ENCODE measurements around the gene MAN2A1.

- TF ChIP-seq YY1 (IDR thresholded peaks at IDR 0.05; ENCODE audit: low read depth) (no peak), RAD21 (IDR thresholded peaks at IDR 0.05; ENCODE audit: low read depth) (no peak), NFIC (IDR thresholded peaks at IDR 0.05) (no peak), TEAD4 (IDR thresholded peaks at IDR 0.05) (no peak), EP300 (IDR thresholded peaks at IDR 0.05; ENCODE audit: borderline replicate concordance) (no peak), FOXM1 (IDR thresholded peaks at IDR 0.05; ENCODE audit: borderline replicate concordance, low read depth) (no peak), TAF1 (IDR thresholded peaks at IDR 0.05; ENCODE audit: low read depth) (no peak), MAX (IDR thresholded peaks at IDR 0.05) (no peak), EGR1 (IDR thresholded peaks at IDR 0.05) (no peak), REST (IDR thresholded peaks at IDR 0.05; ENCODE audit: low read depth) (no peak), TCF12 (IDR thresholded peaks at IDR 0.05; ENCODE audit: low read depth) (no peak), CREB1 (IDR thresholded peaks at IDR 0.05; ENCODE audit: low read depth) (no peak), USF1 (IDR thresholded peaks at IDR 0.05) (no peak), CEBPB (IDR thresholded peaks at IDR 0.05) (no peak)
Observed at GRCh38 chr5:109653561-109654239, 36.0 kb upstream of the MAN2A1 start.
